ENCODE measurements around the gene GOLGA6C.
"Not testable (repeated sequence)": the region's sequence is repeated elsewhere in the genome, so short reads cannot be mapped to it uniquely, and the experiment has no call there.

The GOLGA6C gene

DNA sequence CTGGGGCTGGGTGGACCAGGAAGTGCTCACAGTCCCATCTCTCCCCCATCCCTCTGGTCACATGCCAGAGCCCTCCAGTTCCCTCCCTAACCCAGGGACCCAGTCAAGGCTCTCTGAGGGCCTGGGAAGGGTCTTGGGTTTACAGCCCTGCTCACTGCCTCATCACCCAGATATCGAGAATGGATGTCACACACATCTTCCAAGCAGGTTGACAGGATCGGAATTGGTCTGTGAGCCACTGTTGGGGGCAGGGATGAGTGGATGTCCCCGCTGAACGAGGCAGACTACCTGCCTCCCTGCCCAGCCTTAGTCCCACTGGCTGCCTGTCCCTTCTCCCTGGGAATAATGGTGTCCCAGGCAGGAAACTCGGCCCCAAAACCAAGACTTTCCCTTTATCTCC lies 20.0 kb upstream of the GOLGA6C start:
- Histone ChIP-seq H3K4me3 (no peak overlapping the region), H3K27ac (no peak overlapping the region)

DNA sequence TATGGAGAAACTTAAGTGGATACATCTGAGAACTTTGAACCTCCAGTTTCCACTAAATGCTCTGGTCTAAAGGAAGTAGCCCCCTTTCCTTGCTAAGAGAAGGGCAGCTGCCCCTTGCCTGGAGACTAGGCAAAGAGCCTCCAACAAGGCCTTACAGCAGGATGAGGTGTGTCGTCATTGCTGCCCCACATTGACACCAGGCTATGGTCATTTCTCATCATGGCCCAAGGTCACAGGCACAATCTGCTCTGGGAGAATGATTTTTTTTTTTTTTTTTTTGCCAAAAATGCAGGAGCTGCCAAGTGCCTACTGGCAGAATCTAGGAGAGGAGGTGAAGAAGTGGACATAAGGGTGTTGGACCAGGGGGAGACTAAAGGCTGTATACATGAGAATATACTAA lies 12.4 kb upstream of the GOLGA6C start:
- H3K9me3 ChIP-seq (ENCODE audit: low read depth, low read length); H3K4me3 ChIP-seq; H3K36me3 ChIP-seq (ENCODE audit: insufficient read depth, low read length); DNase-seq (ENCODE audit: low read depth, low spot score); H3K9ac ChIP-seq (ENCODE audit: insufficient read length); H3K27ac ChIP-seq: not testable (repeated sequence)

More for the DNA sequence above, 20.0 kb upstream of the GOLGA6C start:
- no peaks in the 10 kb centered on the region for H3K9me3 ChIP-seq (ENCODE audit: low read depth, low read length)
- DNase-seq (ENCODE audit: low read depth, low spot score), result no peak
- H3K9ac ChIP-seq (ENCODE audit: insufficient read length), result no peak overlapping the region
- TF ChIP-seq FOXP2 (optimal IDR thresholded peaks at IDR 0.05; ENCODE audit: control extremely low read depth, extremely low read length, insufficient read depth) (no peak), POLR2AphosphoS5 (IDR thresholded peaks at IDR 0.05; ENCODE audit: borderline replicate concordance, low read depth, low read length) (no peak), EZH2 (IDR thresholded peaks at IDR 0.05) (no peak)
- H3K36me3 ChIP-seq (ENCODE audit: insufficient read depth, low read length), result no peaks in the 10 kb centered on the region

DNA sequence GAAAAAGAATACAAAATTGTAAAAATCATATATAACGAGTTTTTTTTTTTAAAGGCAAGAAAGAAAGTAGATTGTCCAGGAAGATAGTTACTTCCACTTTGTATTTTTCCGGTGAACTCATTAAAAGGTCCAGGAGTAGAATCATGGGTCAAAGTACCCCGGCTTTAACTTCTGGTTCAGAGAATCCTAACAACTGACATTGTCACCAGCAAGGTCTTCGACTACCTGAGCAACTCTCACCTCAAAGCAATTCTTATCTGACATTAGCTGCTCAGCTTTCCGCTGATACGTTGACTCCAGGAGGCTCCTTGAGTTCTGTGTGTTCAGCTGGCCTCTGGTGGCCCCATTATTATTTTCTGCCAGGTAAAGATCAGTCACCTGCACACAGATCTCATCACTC lies 9.1 kb upstream of the GOLGA6C start:
- not testable (repeated sequence) for DNase-seq (ENCODE audit: low read depth, low spot score); H3K4me3 ChIP-seq; H3K9me3 ChIP-seq (ENCODE audit: low read depth, low read length); H3K36me3 ChIP-seq (ENCODE audit: insufficient read depth, low read length); H3K27ac ChIP-seq; H3K9ac ChIP-seq (ENCODE audit: insufficient read length)

DNA sequence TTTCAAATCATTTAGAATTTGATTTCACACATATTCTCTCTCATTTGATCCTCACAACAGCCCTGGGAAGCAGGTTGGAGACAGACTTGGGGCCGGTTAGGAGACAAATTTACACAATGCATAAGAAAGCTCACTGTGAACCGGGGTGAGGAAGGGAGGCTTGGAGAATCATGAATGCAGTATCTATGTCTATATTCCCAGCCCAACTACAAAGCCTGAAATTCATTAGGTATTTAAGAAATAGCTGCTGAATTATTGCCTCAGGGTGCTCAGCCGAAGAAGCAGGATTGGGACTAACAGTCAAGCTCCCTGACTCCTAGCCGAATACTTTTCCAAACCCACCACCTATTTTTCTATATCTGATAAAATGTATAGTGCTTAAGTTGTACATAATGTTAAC lies 8.4 kb upstream of the GOLGA6C start:
- TF ChIP-seq EZH2 (IDR thresholded peaks at IDR 0.05) (no peak), POLR2AphosphoS5 (IDR thresholded peaks at IDR 0.05; ENCODE audit: borderline replicate concordance, low read depth, low read length) (no peak), FOXP2 (optimal IDR thresholded peaks at IDR 0.05; ENCODE audit: control extremely low read depth, extremely low read length, insufficient read depth) (no peak)
- DNase-seq (ENCODE audit: low read depth, low spot score), result no peak
- no peaks in the 10 kb centered on the region for H3K9me3 ChIP-seq (ENCODE audit: low read depth, low read length)

DNA sequence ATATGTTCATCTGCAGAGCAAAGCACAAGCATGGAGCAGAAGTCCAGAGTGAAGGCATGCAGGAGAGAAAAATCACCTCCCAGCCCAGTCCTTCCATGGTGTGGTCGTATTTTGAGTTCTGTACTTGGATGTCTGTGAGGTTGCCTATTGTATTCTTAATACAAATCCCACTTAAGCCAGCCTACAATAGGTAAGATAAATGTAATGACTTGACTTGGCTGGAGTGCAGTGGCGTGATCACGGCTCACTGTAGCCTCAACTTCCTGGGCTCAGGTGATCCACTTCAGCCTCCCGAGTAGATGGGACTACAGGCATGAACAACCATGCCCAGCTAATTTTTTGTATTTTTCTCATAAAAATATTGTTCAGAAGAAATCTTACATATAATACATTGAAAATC lies 6.8 kb upstream of the GOLGA6C start:
- not testable (repeated sequence) for DNase-seq (ENCODE audit: low read depth, low spot score); H3K9ac ChIP-seq (ENCODE audit: insufficient read length); H3K4me3 ChIP-seq; H3K27ac ChIP-seq; H3K36me3 ChIP-seq (ENCODE audit: insufficient read depth, low read length); H3K9me3 ChIP-seq (ENCODE audit: low read depth, low read length)

More for the DNA sequence above, 8.4 kb upstream of the GOLGA6C start:
- Histone ChIP-seq H3K27ac (no peak overlapping the region), H3K4me3 (no peak overlapping the region), H3K36me3 (ENCODE audit: insufficient read depth, low read length) (no peaks in the 10 kb centered on the region), H3K9ac (ENCODE audit: insufficient read length) (no peak overlapping the region)

DNA sequence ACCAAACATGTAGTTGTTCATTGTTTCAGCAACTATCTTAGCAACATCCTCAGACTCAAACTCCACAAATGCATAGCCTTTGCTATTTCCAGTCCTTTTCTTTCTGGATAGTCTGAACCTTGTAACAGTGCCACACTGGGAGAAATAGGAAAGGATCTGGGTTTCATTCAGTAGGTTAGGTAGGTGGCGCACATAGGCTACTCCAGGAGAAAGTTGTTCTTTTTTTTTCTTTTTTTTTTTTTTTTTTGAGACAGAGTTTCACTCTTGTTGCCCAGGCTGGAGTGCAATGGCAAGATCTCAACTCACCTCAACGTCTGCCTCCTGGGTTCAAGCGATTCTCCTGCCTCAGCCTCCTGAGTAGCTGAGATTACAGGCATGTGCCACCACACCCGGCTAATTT lies 5.8 kb upstream of the GOLGA6C start:
- not testable (repeated sequence) for H3K4me3 ChIP-seq; DNase-seq (ENCODE audit: low read depth, low spot score); H3K27ac ChIP-seq; H3K9ac ChIP-seq (ENCODE audit: insufficient read length); H3K36me3 ChIP-seq (ENCODE audit: insufficient read depth, low read length); H3K9me3 ChIP-seq (ENCODE audit: low read depth, low read length)

DNA sequence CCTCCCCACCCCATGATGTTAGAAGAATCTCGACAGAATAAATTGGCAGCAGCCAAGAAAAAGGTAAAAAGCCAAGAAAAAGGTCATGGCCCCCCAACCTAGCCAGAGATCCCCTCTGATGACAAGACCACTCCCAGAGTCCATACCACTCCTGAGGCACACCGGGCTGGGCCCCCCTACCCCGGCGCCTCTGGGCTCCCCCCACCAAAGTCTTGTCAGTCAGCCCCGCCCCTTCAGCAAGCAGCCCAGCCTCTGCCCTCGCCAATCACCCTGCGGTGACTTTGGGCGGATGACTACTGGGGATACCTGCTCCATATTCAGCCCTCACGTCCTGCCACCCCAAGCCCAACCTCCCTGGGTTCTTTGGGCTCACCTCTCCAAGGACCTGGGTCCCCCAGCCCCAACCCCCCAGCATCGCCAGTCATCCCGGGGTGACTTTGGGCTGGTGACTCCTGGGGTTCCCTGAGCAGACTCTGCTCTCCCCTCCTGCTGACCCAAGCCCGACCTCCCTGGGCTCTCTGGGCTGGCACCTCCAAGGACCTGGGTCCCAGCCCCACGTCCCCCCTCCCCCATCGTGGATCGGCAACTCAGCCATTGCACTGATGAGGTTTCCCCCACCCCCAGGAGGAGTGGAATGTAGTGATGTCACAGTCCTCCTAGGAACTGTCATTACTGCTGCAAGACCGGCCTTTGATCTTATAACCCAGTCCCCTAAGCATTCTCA lies 648 bp downstream of the GOLGA6C start:
- not testable (repeated sequence) for H3K9me3 ChIP-seq (ENCODE audit: low read depth, low read length); H3K27ac ChIP-seq; H3K36me3 ChIP-seq (ENCODE audit: insufficient read depth, low read length); DNase-seq (ENCODE audit: low read depth, low spot score); H3K9ac ChIP-seq (ENCODE audit: insufficient read length); H3K4me3 ChIP-seq

DNA sequence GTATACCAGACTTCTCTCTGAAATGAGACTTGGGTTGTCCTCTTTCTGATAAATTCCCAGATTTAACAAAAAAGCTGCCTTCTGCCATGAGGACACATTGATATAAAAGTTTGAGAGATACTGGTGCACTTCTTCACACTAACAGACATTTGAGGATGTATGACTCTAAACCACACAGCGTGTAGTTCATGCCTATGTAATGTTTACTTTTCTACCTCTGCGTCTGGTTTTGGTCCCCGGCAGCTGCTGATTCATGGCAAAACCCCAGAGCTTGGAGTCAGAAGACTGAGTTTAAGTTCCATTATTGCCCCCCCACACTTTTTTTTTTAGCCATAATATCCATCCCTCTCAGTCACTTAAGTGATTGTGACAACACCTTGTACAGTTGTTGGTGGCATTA lies 1.7 kb downstream of the GOLGA6C start:
- not testable (repeated sequence) for DNase-seq (ENCODE audit: low read depth, low spot score); H3K27ac ChIP-seq; H3K9ac ChIP-seq (ENCODE audit: insufficient read length); H3K9me3 ChIP-seq (ENCODE audit: low read depth, low read length); H3K4me3 ChIP-seq; H3K36me3 ChIP-seq (ENCODE audit: insufficient read depth, low read length)

DNA sequence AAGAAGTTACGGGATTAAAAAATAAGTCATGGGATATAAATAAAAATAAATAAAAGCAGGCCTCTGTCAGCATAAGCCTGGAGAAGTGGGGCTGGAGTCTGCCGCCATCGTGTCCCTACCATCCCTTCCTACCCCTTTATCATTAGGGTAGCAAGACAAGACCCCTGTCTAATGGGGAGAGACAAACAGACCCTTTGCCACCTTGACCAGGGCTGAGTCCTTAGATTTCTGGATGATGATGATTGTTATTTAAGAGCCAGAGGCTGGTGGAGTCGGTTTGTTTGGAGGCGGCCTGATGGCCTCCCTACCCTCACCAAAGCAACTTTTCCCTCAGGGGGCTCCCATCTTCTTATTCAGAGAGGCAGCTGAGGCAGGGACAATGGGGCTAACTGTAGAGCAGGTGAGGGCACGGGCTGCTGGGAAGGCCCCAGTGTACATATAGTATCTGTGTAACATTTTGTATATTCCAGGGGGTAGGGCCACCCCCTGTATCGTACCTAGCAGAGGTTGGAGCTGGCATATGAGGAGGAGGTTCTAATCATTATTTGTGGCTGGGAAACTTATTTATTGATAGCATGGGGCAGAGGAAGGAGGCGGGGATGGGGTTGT lies 15.7 kb downstream of the GOLGA6C start:
- DNase-seq (ENCODE audit: low read depth, low spot score); H3K36me3 ChIP-seq (ENCODE audit: insufficient read depth, low read length); H3K4me3 ChIP-seq; H3K27ac ChIP-seq; H3K9ac ChIP-seq (ENCODE audit: insufficient read length); H3K9me3 ChIP-seq (ENCODE audit: low read depth, low read length): not testable (repeated sequence)

DNA sequence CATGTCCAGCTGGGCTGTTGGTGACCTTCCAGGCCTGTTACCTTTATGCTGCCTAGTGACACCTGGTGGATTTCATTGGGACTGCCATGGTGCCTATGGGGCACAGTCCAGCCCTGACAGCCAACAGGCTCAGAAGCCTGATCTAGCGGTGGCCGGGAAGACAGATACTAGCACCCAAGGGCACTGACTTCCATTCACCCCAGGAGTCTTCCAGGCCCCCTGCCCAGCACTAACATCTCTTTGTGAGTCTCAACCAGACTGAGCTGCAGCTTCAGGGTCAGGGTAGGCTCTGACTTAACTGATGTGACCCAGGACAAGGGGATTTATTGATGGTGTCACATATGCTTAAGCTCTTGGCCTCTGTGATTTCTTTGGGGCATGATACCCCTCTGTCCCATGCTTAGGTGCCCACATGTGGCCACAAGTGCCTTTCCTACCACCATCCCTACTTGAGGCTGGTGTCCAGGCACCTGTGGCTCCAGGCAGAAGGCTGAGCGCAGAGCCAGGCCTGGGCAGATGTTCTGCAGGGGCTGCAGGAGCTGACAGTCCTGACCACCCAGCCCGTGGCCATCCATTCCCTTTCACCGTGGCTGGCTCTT lies 16.5 kb downstream of the GOLGA6C start:
- H3K9me3 ChIP-seq (ENCODE audit: low read depth, low read length); H3K4me3 ChIP-seq; DNase-seq (ENCODE audit: low read depth, low spot score); H3K9ac ChIP-seq (ENCODE audit: insufficient read length); H3K27ac ChIP-seq; H3K36me3 ChIP-seq (ENCODE audit: insufficient read depth, low read length): not testable (repeated sequence)

DNA sequence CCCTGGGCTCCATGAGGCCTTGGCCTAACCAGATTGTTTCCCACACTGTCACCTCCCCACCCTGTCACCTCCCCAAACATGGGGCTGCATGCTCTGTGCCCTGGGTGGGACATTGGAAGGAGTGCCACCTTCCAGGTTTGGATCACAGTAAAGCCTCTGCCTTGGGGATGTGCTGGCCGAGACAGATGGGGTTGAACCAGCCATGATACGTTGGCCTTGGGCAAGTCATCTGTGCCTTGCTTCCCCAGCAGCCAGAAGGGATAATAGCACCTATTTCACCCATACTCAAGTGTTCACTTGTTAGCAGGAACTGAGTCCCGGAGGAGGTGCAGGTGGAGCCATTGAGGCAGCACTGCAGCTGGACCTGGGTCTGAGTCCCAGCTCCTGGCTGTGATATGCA lies 17.5 kb downstream of the GOLGA6C start:
- H3K9me3 ChIP-seq (ENCODE audit: low read depth, low read length); H3K27ac ChIP-seq; DNase-seq (ENCODE audit: low read depth, low spot score); H3K9ac ChIP-seq (ENCODE audit: insufficient read length); H3K36me3 ChIP-seq (ENCODE audit: insufficient read depth, low read length); H3K4me3 ChIP-seq: not testable (repeated sequence)

DNA sequence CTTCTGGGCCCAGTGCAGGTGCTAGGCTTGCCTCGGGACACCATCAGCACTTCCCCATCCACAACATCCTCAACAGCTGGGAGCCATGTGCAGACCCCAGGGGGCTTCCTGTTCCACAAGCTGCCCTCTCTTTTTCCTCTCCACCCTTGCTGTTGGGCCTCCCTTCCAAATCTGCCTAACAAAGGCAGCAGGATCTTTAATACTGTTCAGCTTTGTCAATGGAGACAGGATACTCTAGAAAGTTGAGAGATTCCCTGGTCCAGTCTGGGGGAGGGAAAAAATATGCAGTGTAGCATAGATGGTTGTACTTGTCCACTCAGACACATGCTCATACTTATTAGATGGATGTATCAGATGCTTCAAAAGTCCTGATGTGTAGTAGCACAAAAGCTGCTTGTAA lies 20.4 kb downstream of the GOLGA6C start:
- DNase-seq (ENCODE audit: low read depth, low spot score); H3K27ac ChIP-seq; H3K36me3 ChIP-seq (ENCODE audit: insufficient read depth, low read length); H3K9ac ChIP-seq (ENCODE audit: insufficient read length); H3K9me3 ChIP-seq (ENCODE audit: low read depth, low read length); H3K4me3 ChIP-seq: not testable (repeated sequence)

DNA sequence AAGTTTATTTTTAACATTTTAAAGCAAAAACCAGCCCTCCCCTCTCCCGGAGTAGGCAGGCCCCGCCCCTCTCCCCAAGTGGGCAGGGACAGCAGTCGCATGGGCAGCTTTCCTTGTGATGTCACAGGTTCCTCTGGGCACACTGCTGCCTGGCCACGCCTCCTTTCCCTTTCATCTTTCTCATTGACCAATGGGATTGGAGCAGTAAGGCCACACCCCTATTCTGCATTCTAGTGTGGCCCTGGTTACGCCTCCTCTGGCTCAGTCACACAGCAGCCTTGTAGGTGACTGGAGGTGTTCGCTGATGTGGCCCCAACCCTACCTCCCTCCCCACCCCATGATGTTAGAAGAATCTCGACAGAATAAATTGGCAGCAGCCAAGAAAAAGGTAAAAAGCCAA lies 24.4 kb downstream of the GOLGA6C start, which contains the start of gene GOLGA6D:
Gene GOLGA6D (plus strand): TSS at position 264 of the 400 bp plus-strand sequence. CDS start 41 bp downstream, at position 305.
- not testable (repeated sequence) for H3K27ac ChIP-seq; DNase-seq (ENCODE audit: low read depth, low spot score); H3K36me3 ChIP-seq (ENCODE audit: insufficient read depth, low read length)

More for the DNA sequence above, 24.4 kb downstream of the GOLGA6C start, which contains the start of gene GOLGA6D:
- H3K9me3 ChIP-seq (ENCODE audit: low read depth, low read length); H3K4me3 ChIP-seq; H3K9ac ChIP-seq (ENCODE audit: insufficient read length): not testable (repeated sequence)
